SK-N-SH (cell line): Measurements from ENCODE around the gene ABLIM2. TPM values are rescaled to one million over a fixed set of nuclear protein-coding genes. Genes with fewer than 3 reads are reported as not detected.
A peak's percentile ranks its signal among the peaks of the same experiment; 100 is the strongest.

ENCODE experiments used
- CTCF ChIA-PET: fragments of 300-600, 350-600 bp; formaldehyde crosslinking; extraction: SDS; loops from one replicate; lab custom pipeline; 2021; lab: Yijun Ruan, JAX
- POLR2A ChIA-PET: fragments of 350-600 bp; sonication (Branson Sonifier 250); formaldehyde crosslinking; extraction: SDS; loops from one replicate; lab custom pipeline; 2020; ENCODE audit warnings: antibody characterized with exemption, inconsistent platforms; lab: Yijun Ruan, JAX
- DNase-seq: peaks from one replicate; pipeline ENCODE4 v3.0.0; 2012
- H2AFZ ChIP-seq: fragments of 200-600 bp; sonication (generic); 2 replicates; pipeline ENCODE4 v1.8.1; 2016; ENCODE audit warnings: antibody characterized with exemption, mild to moderate bottlenecking, low read depth
- H3F3A ChIP-seq: fragments of 200-600 bp; sonication (generic); replicated peaks from 2 replicates; pipeline ENCODE3; 2016; ENCODE audit warnings: antibody characterized with exemption, mild to moderate bottlenecking; ENCODE audit not compliant: insufficient read depth
- H3K27ac ChIP-seq, 2 experiments: fragments of 200-500 bp in 1 of 2; fragments of 200-600 bp in 1 of 2; sonication (Bioruptor generic) in 1 of 2; sonication (generic), shearing (Covaris generic) in 1 of 2; 2 replicates each; pipeline versions ENCODE4 v1.5.1 to v1.6.1; 2014 to 2016; ENCODE audit warnings: low read depth in 2 of 2, inconsistent platforms in 1 of 2, low read length in 1 of 2, mild to moderate bottlenecking in 1 of 2, mixed read lengths in 1 of 2
- H3K27me3 ChIP-seq: fragments of 200-600 bp; sonication (generic), shearing (Covaris generic); 2 replicates; pipeline ENCODE4 v1.6.1; 2016; ENCODE audit warnings: mixed run types; ENCODE audit not compliant: insufficient read depth
- H3K36me3 ChIP-seq, 2 experiments: fragments of 200-500 bp in 1 of 2; fragments of 200-600 bp in 1 of 2; sonication (Bioruptor generic) in 1 of 2; sonication (generic) in 1 of 2; replicated peaks in 1 of 2; 2 replicates each; pipeline versions ENCODE3 to v1.5.1; 2014 to 2016; ENCODE audit warnings: low read length in 1 of 2, mild to moderate bottlenecking in 1 of 2; ENCODE audit not compliant: insufficient read depth in 2 of 2, control insufficient read depth in 1 of 2
- H3K4me1 ChIP-seq, 2 experiments: fragments of 200-500 bp in 1 of 2; fragments of 200-600 bp in 1 of 2; sonication (Bioruptor generic) in 1 of 2; sonication (generic), shearing (Covaris generic) in 1 of 2; 2 replicates each; pipeline versions ENCODE4 v1.5.1 to v1.6.1; 2014 to 2016; ENCODE audit warnings: low read depth in 1 of 2, low read length in 1 of 2, mixed run types in 1 of 2; ENCODE audit not compliant: insufficient read depth in 2 of 2, control insufficient read depth in 1 of 2
- H3K4me2 ChIP-seq: fragments of 200-600 bp; sonication (generic), shearing (Covaris generic); 2 replicates; pipeline ENCODE4 v1.6.1; 2017; ENCODE audit warnings: mixed run types
- H3K4me3 ChIP-seq, 2 experiments: fragments of 200-500 bp in 1 of 2; fragments of 200-600 bp in 1 of 2; sonication (Bioruptor generic) in 1 of 2; sonication (generic), shearing (Covaris generic) in 1 of 2; 2 replicates each; pipeline versions ENCODE4 v1.5.1 to v1.8.1; 2014 to 2016; ENCODE audit warnings: low read depth in 2 of 2, inconsistent platforms in 1 of 2, low read length in 1 of 2, mild to moderate bottlenecking in 1 of 2, mixed read lengths in 1 of 2, moderate library complexity in 1 of 2
- H3K79me2 ChIP-seq: fragments of 200-600 bp; sonication (generic); 2 replicates; pipeline ENCODE4 v1.8.1; 2017; ENCODE audit warnings: mild to moderate bottlenecking; ENCODE audit not compliant: insufficient read depth
- H3K9ac ChIP-seq: fragments of 200-600 bp; sonication (generic); 2 replicates; pipeline ENCODE4 v1.6.1; 2017; ENCODE audit warnings: mixed run types
- H3K9me2 ChIP-seq: fragments of 200-600 bp; sonication (generic); 2 replicates; pipeline ENCODE4 v1.6.1; 2017; ENCODE audit warnings: mixed run types
- H3K9me3 ChIP-seq: fragments of 200-600 bp; sonication (generic); 2 replicates; pipeline ENCODE4 v1.6.1; 2017; ENCODE audit warnings: mixed run types, mild to moderate bottlenecking, moderate library complexity
- H4K20me1 ChIP-seq: fragments of 200-600 bp; sonication (generic); 2 replicates; pipeline ENCODE4 v1.6.1; 2017; ENCODE audit warnings: mild to moderate bottlenecking, mixed run types; ENCODE audit not compliant: insufficient read depth
- ELF1 ChIP-seq: IDR thresholded peaks from 2 replicates; pipeline ENCODE4 v1.4.0; 2012
- EZH2phosphoT487 ChIP-seq: fragments of 200-600 bp; sonication (generic); IDR thresholded peaks from 2 replicates; pipeline ENCODE4 v1.6.1; 2017; ENCODE audit warnings: low read depth, mixed run types, mild to moderate bottlenecking, antibody characterized with exemption, moderate library complexity, borderline replicate concordance
- FOSL2 ChIP-seq: IDR thresholded peaks from 2 replicates; pipeline ENCODE4 v1.4.0; 2012; ENCODE audit warnings: low read depth, mild to moderate bottlenecking, moderate library complexity, borderline replicate concordance
- FOXM1 ChIP-seq: IDR thresholded peaks from 2 replicates; pipeline ENCODE4 v1.4.0; 2012; ENCODE audit warnings: low read depth, mild to moderate bottlenecking
- IRF3 ChIP-seq: fragments of 150-350 bp; IDR thresholded peaks from 2 replicates; pipeline ENCODE4 v1.6.1; 2016; ENCODE audit warnings: mild to moderate bottlenecking, low read depth, low read length
- MEF2A ChIP-seq: IDR thresholded peaks from 2 replicates; pipeline ENCODE4 v1.4.0; 2012; ENCODE audit warnings: low read depth, borderline replicate concordance
- NFIC ChIP-seq: IDR thresholded peaks from 2 replicates; pipeline ENCODE4 v1.4.0; 2012; ENCODE audit warnings: borderline replicate concordance
- RCOR1 ChIP-seq: fragments of 150-350 bp; IDR thresholded peaks from 2 replicates; pipeline ENCODE4 v1.6.1; 2017; ENCODE audit warnings: antibody characterized with exemption, low read length
- SMC3 ChIP-seq: IDR thresholded peaks from 2 replicates; pipeline ENCODE4 v1.6.1; 2012; ENCODE audit warnings: low read depth, low read length, improper control_type of control experiment
- TAF1 ChIP-seq: IDR thresholded peaks from 2 replicates; pipeline ENCODE4 v1.6.1; 2012; ENCODE audit warnings: low read depth, mild to moderate bottlenecking, low read length, moderate library complexity, borderline replicate concordance
- USF1 ChIP-seq: IDR thresholded peaks from 2 replicates; pipeline ENCODE4 v1.4.0; 2012; ENCODE audit warnings: low read depth, borderline replicate concordance
- YY1 ChIP-seq: IDR thresholded peaks from 2 replicates; pipeline ENCODE4 v1.4.0; 2012; ENCODE audit warnings: low read depth, mild to moderate bottlenecking
- WGBS: methylation state at CpG from one replicate; pipeline ENCODE4 v1.1.6; 2017; ENCODE audit warnings: low lambda C conversion rate; 5-methylcytosine and 5-hydroxymethylcytosine counted together
- polyA plus RNA-seq, 3 experiments: library from polyadenylated mRNA; depleted of rRNA; stranded (reverse); fragments of >200 nt; gene quantifications; 2 replicates each; pipeline ENCODE4 v1.2.3, GENCODE V29; 2012
- TF ChIP-seq, protein P1 (sequence below): fragments of 150-350 bp; IDR thresholded peaks from 2 replicates; pipeline ENCODE4 v1.6.1; 2017; ENCODE audit warnings: antibody characterized with exemption, low read length, low read depth, borderline replicate concordance
- TF ChIP-seq, protein P2 (sequence below): IDR thresholded peaks from 2 replicates; pipeline ENCODE4; 2012

ABLIM2 gene
- polyA plus RNA-seq, 1 of the 3 experiments (the other 2 are of a cell fraction), result 0.53 TPM

DNA sequence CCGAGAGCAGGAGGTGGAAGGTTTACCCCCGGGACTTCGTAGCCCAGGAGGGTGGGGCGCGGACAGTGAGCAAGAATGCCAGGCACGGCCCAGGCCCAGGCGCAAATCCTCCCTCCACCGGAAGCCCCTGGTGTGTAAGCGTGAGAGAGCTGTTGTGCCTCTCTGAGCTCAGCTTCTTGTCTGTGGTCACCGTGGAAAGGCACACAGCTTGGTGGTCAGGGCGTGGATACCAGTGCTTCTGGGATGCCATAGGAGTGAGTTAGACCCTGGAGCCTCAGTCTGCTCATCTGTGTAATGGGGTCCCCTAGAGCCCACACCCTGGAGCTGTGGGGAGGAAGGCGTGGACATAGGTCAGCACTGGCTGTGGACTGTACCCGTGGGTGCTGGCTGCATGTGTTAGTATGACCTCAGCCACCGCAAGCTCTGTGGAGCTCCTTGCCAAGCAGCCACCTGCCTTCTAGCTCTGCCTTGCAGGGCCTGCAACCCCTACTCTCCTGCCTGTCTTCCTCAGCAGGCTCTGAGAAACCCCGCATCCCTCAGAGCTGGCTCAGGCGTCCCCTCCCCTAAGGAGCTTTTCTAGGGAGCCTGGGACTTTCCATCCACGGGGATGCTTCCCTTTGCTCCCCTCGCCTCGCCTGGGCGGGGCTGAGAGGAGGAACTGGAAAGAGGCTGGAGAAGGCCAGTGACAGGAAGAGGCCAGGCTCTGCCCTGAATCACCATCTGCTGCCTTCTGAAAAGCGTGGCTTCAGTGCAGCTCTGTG, 190.9 kb downstream of the ABLIM2 start:
- Histone ChIP-seq H4K20me1 (no peaks in the 10 kb centered on the region), H3K27ac (no peak overlapping the region), H3K4me2 (peak overlapping the region; percentile 8; the same call in 1 of the 2 replicates), H3K9me3 (no peaks in the 10 kb centered on the region), H3K79me2 (peaks cover 10% of the 10 kb centered on the region; the same call in 1 of the 2 replicates), H3K9ac (no peak overlapping the region), H3K4me1 (peaks cover 27 to 37% of the 10 kb centered on the region in 2 experiments; a peak in 3 of 4 replicates), H3F3A (peaks cover 23% of the 10 kb centered on the region), H3K36me3 (no peaks in the 10 kb centered on the region), H3K9me2 (no peaks in the 10 kb centered on the region), H2AFZ (peak overlapping the region; percentile 66), H3K27me3 (no peaks in the 10 kb centered on the region), H3K4me3 (no peak overlapping the region)
- ChIA-PET POLR2A (no interaction called here), CTCF (interaction anchor here (0.7 to 4.0 kb wide), 7 partner anchors 8 to 165 kb away, joined by 3 to 19 read pairs (median 3); no protein-coding TSS in a partner anchor)
- no peak for TF ChIP-seq YY1
- TF ChIP-seq FOXM1, result no peak
- TF ChIP-seq, protein P1, sequence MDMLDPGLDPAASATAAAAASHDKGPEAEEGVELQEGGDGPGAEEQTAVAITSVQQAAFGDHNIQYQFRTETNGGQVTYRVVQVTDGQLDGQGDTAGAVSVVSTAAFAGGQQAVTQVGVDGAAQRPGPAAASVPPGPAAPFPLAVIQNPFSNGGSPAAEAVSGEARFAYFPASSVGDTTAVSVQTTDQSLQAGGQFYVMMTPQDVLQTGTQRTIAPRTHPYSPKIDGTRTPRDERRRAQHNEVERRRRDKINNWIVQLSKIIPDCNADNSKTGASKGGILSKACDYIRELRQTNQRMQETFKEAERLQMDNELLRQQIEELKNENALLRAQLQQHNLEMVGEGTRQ, result no peak
- no peak for TF ChIP-seq ELF1
- WGBS, result 89% methylated on average over 17 of the region's 21 CpGs
- no peak for DNase-seq

- Histone ChIP-seq H2AFZ (no peak overlapping the region), H3K9me3 (no peaks in the 10 kb centered on the region), H3K4me2 (no peak overlapping the region), H3K27ac (no peak overlapping the region), H4K20me1 (no peaks in the 10 kb centered on the region), H3F3A (peaks cover 23% of the 10 kb centered on the region), H3K36me3 (no peaks in the 10 kb centered on the region), H3K79me2 (peaks cover 10% of the 10 kb centered on the region; the same call in 1 of the 2 replicates), H3K4me3 (no peak overlapping the region), H3K4me1 (peaks cover 27 to 37% of the 10 kb centered on the region in 2 experiments; a peak in 3 of 4 replicates), H3K9me2 (no peaks in the 10 kb centered on the region), H3K27me3 (no peaks in the 10 kb centered on the region), H3K9ac (no peak overlapping the region)
- ChIA-PET CTCF (interaction anchor here (0.7 to 4.0 kb wide), 6 partner anchors 8 to 165 kb away, joined by 3 to 19 read pairs (median 4); no protein-coding TSS in a partner anchor), POLR2A (no interaction called here)
- TF ChIP-seq ELF1 (no peak), SMC3 (no peak), TAF1 (no peak), MEF2A (no peak), FOSL2 (no peak), EZH2phosphoT487 (no peak), RCOR1 (no peak), NFIC (no peak), USF1 (no peak), IRF3 (no peak), FOXM1 (no peak)
- TF ChIP-seq, protein P1, result no peak
- TF ChIP-seq, protein P2, sequence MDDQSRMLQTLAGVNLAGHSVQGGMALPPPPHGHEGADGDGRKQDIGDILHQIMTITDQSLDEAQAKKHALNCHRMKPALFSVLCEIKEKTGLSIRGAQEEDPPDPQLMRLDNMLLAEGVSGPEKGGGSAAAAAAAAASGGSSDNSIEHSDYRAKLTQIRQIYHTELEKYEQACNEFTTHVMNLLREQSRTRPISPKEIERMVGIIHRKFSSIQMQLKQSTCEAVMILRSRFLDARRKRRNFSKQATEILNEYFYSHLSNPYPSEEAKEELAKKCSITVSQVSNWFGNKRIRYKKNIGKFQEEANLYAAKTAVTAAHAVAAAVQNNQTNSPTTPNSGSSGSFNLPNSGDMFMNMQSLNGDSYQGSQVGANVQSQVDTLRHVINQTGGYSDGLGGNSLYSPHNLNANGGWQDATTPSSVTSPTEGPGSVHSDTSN, result no peak
- no peak for DNase-seq
- 97% methylated on average over 5 of the region's 9 CpGs for WGBS
Measured at GRCh38 chr4:7967063-7967440, 191.6 kb downstream of the ABLIM2 start.
